Raji (cell line): Measurements from ENCODE around the gene VCAN.

ENCODE experiments used
- POLR2A ChIP-seq: IDR thresholded peaks from 2 replicates; pipeline ENCODE4 v1.6.1; 2011; ENCODE audit warnings: low read depth, low read length, control low read depth; ENCODE audit not compliant: insufficient read depth

The VCAN gene

GRCh38 chr5:83510260-83510659 lies 38.7 kb downstream of the VCAN start:
- no peak for TF ChIP-seq POLR2A

DNA sequence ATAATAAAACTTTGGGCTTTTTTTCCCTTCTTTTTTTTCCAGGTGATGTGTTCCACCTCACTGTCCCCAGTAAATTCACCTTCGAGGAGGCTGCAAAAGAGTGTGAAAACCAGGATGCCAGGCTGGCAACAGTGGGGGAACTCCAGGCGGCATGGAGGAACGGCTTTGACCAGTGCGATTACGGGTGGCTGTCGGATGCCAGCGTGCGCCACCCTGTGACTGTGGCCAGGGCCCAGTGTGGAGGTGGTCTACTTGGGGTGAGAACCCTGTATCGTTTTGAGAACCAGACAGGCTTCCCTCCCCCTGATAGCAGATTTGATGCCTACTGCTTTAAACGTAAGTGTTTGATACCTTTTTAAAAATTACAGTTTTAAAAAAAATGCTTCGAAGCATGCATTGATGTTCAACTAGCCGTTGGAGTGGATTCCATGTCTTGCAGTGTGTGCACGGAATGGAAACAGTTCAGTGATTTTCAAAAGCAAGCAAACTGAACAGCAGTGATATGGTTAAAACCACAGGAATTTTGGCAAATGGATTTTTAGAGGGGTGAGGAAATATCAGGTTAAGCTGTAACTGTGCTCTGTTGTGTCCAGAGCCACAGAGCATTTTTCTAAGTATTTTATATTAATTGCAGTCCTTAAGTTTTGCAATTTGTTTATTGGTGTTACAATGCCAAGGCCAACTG lies 40.7 kb downstream of the VCAN start:
- no peak for TF ChIP-seq POLR2A

- no peak for TF ChIP-seq POLR2A
These were observed 41.5 kb downstream of the VCAN start for GRCh38 chr5:83513081-83513480.

GRCh38 chr5:83513491-83513890 lies 41.9 kb downstream of the VCAN start:
- TF ChIP-seq POLR2A: no peak

DNA sequence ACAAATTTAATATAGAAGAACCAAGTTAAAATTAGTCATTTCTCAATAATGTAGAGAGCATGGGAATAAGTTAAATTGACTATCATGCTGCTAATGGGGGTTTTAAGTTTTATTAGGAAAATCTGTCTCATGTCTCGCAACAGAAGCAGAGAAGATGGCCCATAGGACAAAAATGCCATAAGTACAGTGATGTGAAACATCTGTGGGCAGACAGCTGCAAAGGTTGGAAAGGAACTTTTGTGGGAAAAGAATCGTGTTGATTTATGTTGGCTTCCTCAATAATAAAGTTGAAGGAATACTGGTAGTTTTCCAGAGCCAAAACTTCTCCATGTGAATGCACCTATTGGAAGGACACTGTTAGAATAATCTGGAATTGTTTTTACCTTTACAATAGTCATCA lies 44.8 kb downstream of the VCAN start:
- no peak for TF ChIP-seq POLR2A

DNA sequence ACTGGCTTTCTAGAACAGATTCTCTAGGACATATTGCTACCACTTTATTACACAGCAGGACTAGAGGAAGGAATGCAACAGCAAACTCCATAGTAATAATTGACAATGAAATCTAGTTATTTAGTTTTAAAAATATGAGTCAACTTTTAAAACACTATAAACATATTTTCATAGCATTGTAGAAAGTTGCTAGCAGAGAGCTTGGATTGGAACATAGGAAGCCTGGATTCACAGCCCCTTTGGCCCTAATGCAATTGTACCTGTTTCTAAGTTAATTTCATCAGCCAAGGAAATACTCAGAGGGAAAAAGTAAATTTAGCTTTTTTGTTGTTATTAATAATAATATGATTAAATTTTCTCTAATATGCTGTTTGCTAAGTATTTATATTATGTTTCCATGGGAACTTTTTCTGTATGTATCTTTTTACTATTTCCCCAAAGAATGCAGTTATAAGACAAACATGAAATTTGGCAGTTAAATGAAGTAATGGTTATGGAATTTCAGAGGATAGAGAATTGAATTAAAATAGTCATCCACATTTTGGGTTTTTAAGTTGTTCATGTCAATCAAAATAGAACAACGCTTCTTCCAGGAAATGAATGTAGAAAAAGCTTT lies 45.6 kb downstream of the VCAN start:
- TF ChIP-seq POLR2A: no peak

DNA sequence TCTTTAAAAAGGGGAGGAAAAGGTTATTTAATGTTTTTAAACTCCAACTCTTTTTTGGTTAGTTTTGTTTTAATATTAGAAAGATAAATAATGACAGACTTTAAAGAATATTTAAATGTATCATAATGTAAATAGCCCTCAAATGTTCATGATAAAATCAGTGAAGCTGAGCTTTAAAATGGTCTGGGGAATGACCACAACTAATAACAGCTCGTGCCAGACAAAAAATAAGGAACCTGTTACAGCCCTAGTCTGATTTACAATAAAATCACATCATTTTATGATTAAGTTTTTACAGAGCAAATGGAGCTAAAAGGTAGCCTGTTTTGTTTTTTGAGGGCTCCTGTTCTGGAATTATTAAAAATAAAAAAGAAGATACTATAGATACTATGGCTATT lies 46.1 kb downstream of the VCAN start:
- no peak for TF ChIP-seq POLR2A

- TF ChIP-seq POLR2A: no peak
These were observed 46.9 kb downstream of the VCAN start for GRCh38 chr5:83518319-83519061.

- TF ChIP-seq POLR2A: no peak
These were observed 50.9 kb downstream of the VCAN start for GRCh38 chr5:83522446-83522845.

- no peak for TF ChIP-seq POLR2A
These were observed 52.4 kb downstream of the VCAN start for GRCh38 chr5:83523929-83524328.

GRCh38 chr5:83524345-83524744 lies 52.8 kb downstream of the VCAN start:
- no peak for TF ChIP-seq POLR2A

- TF ChIP-seq POLR2A: no peak
These were observed 53.4 kb downstream of the VCAN start for GRCh38 chr5:83524991-83525390.

- no peak for TF ChIP-seq POLR2A
These were observed 54.7 kb downstream of the VCAN start for GRCh38 chr5:83526289-83526688.

- TF ChIP-seq POLR2A: no peak
These were observed 55.7 kb downstream of the VCAN start for GRCh38 chr5:83527221-83527620.

DNA sequence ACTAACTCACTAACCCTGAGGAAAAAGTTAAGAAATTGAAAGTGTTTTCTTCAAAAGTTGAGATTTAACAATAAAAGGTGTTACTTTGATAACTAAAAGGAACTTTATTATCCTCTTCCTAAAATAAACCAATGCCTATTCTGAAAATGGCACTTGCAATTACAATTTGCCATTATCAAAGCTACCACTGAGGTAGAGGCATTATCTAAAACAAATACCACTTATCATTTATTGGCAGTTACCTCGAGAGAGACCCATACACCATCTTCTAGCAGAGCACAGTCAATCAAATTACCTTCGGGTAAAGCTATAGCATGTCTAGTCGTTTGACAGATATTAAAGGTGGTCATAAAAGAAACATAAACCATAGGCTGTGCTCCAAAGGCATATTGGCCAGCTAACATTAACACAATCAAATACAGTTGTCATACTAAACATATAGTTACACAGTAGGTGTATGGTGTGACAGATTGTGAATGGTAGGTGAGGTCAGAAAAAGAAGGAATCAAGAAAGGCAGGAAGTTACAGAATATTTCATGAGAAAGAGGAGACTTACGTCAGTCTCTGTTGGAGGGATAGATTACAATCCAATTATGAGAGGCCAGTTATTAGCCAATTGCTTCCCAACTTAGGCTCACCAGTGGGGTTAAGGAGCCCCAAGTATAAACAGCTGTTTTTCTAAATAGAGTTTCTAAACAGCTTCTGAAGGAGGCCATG lies 56.3 kb downstream of the VCAN start:
- TF ChIP-seq POLR2A: no peak

GRCh38 chr5:83528439-83528769 lies 56.9 kb downstream of the VCAN start:
- no peak for TF ChIP-seq POLR2A
